H1 (cell line): ENCODE results near the gene PPP1R12B. TPM values are rescaled to one million over a fixed set of nuclear protein-coding genes. Genes with fewer than 3 reads are reported as not detected.

Experiments used
- CTCF ChIA-PET: fragments of 300-600 bp; sonication (Branson Sonifier 250); formaldehyde crosslinking; loops from one replicate; lab custom pipeline; 2021; ENCODE audit not compliant: partially characterized antibody; lab: Charles Lee
- POLR2A ChIA-PET: fragments of 300-600 bp; sonication (Branson Sonifier 250); formaldehyde crosslinking; loops from one replicate; lab custom pipeline; 2021; ENCODE audit warnings: inconsistent platforms; ENCODE audit not compliant: partially characterized antibody; lab: Charles Lee
- DNase-seq, 2 experiments: peaks; one replicate each; pipeline versions ENCODE4 v3.0.0 to v3.0.0-alpha.2; 2010 to 2022; ENCODE audit warnings: low spot score in 2 of 2, low read depth in 1 of 2, mixed read lengths in 1 of 2
- FAIRE-seq: peaks from 2 replicates; lab custom pipeline; 2011; peaks lifted over from hg19 to GRCh38; lab: Jason Lieb, UNC
- H2AFZ ChIP-seq: 2 replicates; pipeline ENCODE4 v1.8.1; 2012; ENCODE audit warnings: low read length, inconsistent platforms
- H2AK5ac ChIP-seq: 2 replicates; pipeline ENCODE4 v1.6.1; 2013; ENCODE audit warnings: low read depth, low read length
- H2BK120ac ChIP-seq: replicated peaks from 2 replicates; pipeline ENCODE3; 2013; ENCODE audit warnings: low read depth, low read length, inconsistent platforms
- H2BK12ac ChIP-seq: 2 replicates; pipeline ENCODE4 v1.6.1; 2013; ENCODE audit warnings: low read depth, low read length
- H2BK15ac ChIP-seq: 2 replicates; pipeline ENCODE4 v1.6.1; 2013; ENCODE audit warnings: low read length
- H2BK20ac ChIP-seq: 2 replicates; pipeline ENCODE4 v1.6.1; 2013; ENCODE audit warnings: low read length
- H2BK5ac ChIP-seq: 2 replicates; pipeline ENCODE4 v1.6.1; 2013; ENCODE audit warnings: low read depth, low read length
- H3K14ac ChIP-seq: 2 replicates; pipeline ENCODE4 v1.6.1; 2013; ENCODE audit warnings: inconsistent platforms; ENCODE audit not compliant: insufficient read length
- H3K18ac ChIP-seq: 2 replicates; pipeline ENCODE4 v1.6.1; 2013; ENCODE audit warnings: low read length; ENCODE audit errors: extremely low read depth
- H3K23ac ChIP-seq: 2 replicates; pipeline ENCODE4 v1.6.1; 2013; ENCODE audit warnings: inconsistent platforms; ENCODE audit not compliant: insufficient read length
- H3K23me2 ChIP-seq: 2 replicates; pipeline ENCODE4 v1.6.1; 2013; ENCODE audit warnings: low read depth, low read length
- H3K27ac ChIP-seq: 2 replicates; pipeline ENCODE4 v1.6.1; 2011; ENCODE audit warnings: low read depth, low read length, inconsistent platforms
- H3K27me3 ChIP-seq, 4 experiments: replicated peaks in 1 of 4; 1 replicate in 1 of 4; 2 replicates in 3 of 4; pipeline versions ENCODE4 v1.6.1 to v1.8.1; 2011 to 2013; ENCODE audit warnings: low read length in 3 of 4, mild to moderate bottlenecking in 3 of 4, inconsistent platforms in 2 of 4, mixed read lengths in 2 of 4, moderate library complexity in 1 of 4; ENCODE audit not compliant: control insufficient read depth in 3 of 4, insufficient read depth in 3 of 4; ENCODE audit errors: extremely low read depth in 1 of 4
- H3K36me3 ChIP-seq, 4 experiments: 2 replicates each; pipeline versions ENCODE4 v1.6.1 to v1.8.1; 2011 to 2013; ENCODE audit warnings: mild to moderate bottlenecking in 4 of 4, low read length in 3 of 4, moderate library complexity in 2 of 4, control low read depth in 1 of 4, inconsistent platforms in 1 of 4; ENCODE audit not compliant: insufficient read depth in 4 of 4, control insufficient read depth in 2 of 4
- H3K4ac ChIP-seq: replicated peaks from 2 replicates; pipeline ENCODE3; 2013; ENCODE audit warnings: low read length, low read depth, mixed read lengths, inconsistent platforms; ENCODE audit not compliant: insufficient read length
- H3K4me1 ChIP-seq, 4 experiments: replicated peaks in 1 of 4; 1 replicate in 1 of 4; 2 replicates in 3 of 4; pipeline versions ENCODE4 v1.6.1 to v1.8.1; 2011 to 2013; ENCODE audit warnings: low read length in 3 of 4, inconsistent platforms in 2 of 4, mixed read lengths in 1 of 4; ENCODE audit not compliant: insufficient read depth in 4 of 4, control insufficient read depth in 3 of 4
- H3K4me2 ChIP-seq, 2 experiments: 2 replicates each; pipeline versions ENCODE4 v1.6.1 to v1.8.1; 2011 to 2013; ENCODE audit warnings: low read depth in 2 of 2, low read length in 2 of 2, control low read depth in 1 of 2, inconsistent platforms in 1 of 2, mild to moderate bottlenecking in 1 of 2; ENCODE audit not compliant: insufficient read depth in 1 of 2
- H3K4me3 ChIP-seq, 4 experiments: fragments of 200-600, 300-600 bp in 1 of 4; sonication (generic), shearing (Covaris generic), sonication (Bioruptor Twin) in 1 of 4; 2 replicates each; pipeline versions ENCODE4 v1.5.1 to v1.8.1; 2011 to 2016; ENCODE audit warnings: low read length in 4 of 4, low read depth in 3 of 4, control low read depth in 2 of 4, inconsistent platforms in 2 of 4, mild to moderate bottlenecking in 2 of 4, mixed read lengths in 1 of 4, moderate library complexity in 1 of 4; ENCODE audit not compliant: insufficient read depth in 2 of 4; ENCODE audit errors: extremely low read depth in 1 of 4
- H3K56ac ChIP-seq: replicated peaks from 2 replicates; pipeline ENCODE3; 2013; ENCODE audit warnings: low read depth, mild to moderate bottlenecking, mixed read lengths, low read length, inconsistent platforms; ENCODE audit not compliant: insufficient read length
- H3K79me1 ChIP-seq: 2 replicates; pipeline ENCODE4 v1.6.1; 2013; ENCODE audit warnings: low read depth, low read length, control low read depth
- H3K79me2 ChIP-seq, 2 experiments: 2 replicates each; pipeline versions ENCODE4 v1.6.1 to v1.8.1; 2012 to 2013; ENCODE audit warnings: low read length in 2 of 2, mild to moderate bottlenecking in 2 of 2, inconsistent platforms in 1 of 2; ENCODE audit not compliant: insufficient read depth in 2 of 2, control insufficient read depth in 1 of 2
- H3K9ac ChIP-seq, 4 experiments: replicated peaks in 1 of 4; 1 replicate in 1 of 4; 2 replicates in 3 of 4; pipeline versions ENCODE4 v1.6.1 to v1.8.1; 2011 to 2013; ENCODE audit warnings: low read depth in 3 of 4, low read length in 3 of 4, control low read depth in 2 of 4, mild to moderate bottlenecking in 2 of 4, moderate library complexity in 2 of 4, inconsistent platforms in 1 of 4; ENCODE audit errors: extremely low read depth in 1 of 4
- H3K9me3 ChIP-seq, 2 experiments: 2 replicates each; pipeline versions ENCODE4 v1.6.1 to v1.8.1; 2012 to 2013; ENCODE audit warnings: mild to moderate bottlenecking in 2 of 2, moderate library complexity in 2 of 2, control low read depth in 1 of 2, inconsistent platforms in 1 of 2, low read depth in 1 of 2, low read length in 1 of 2, mixed read lengths in 1 of 2; ENCODE audit not compliant: insufficient read depth in 2 of 2
- H4K20me1 ChIP-seq, 2 experiments: replicated peaks in 1 of 2; 2 replicates each; pipeline versions ENCODE3 to v1.8.1; 2011 to 2013; ENCODE audit warnings: inconsistent platforms in 2 of 2, low read length in 2 of 2, mild to moderate bottlenecking in 1 of 2; ENCODE audit not compliant: insufficient read depth in 2 of 2, control insufficient read depth in 1 of 2
- H4K5ac ChIP-seq: 2 replicates; pipeline ENCODE4 v1.6.1; 2013; ENCODE audit warnings: low read length, low read depth, mixed read lengths, inconsistent platforms; ENCODE audit not compliant: insufficient read length
- H4K8ac ChIP-seq: 2 replicates; pipeline ENCODE4 v1.8.0; 2013; ENCODE audit warnings: mild to moderate bottlenecking, moderate library complexity, low read length, inconsistent platforms; ENCODE audit not compliant: insufficient read depth; ENCODE audit errors: extremely low read depth
- H4K91ac ChIP-seq: replicated peaks from 2 replicates; pipeline ENCODE3; 2013; ENCODE audit warnings: low read length, mixed read lengths, inconsistent platforms; ENCODE audit not compliant: insufficient read length
- CHD2 ChIP-seq: IDR thresholded peaks from 2 replicates; pipeline ENCODE4 v1.6.1; 2012; ENCODE audit warnings: low read length, improper control_type of control experiment
- CTBP2 ChIP-seq: IDR thresholded peaks from 2 replicates; pipeline ENCODE4 v1.7.0; 2011; ENCODE audit warnings: borderline replicate concordance, mild to moderate bottlenecking, moderate library complexity, mixed read lengths, low read length; ENCODE audit not compliant: insufficient read depth, insufficient read length
- EP300 ChIP-seq, 2 experiments: IDR thresholded peaks; 1 replicate in 1 of 2; 2 replicates in 1 of 2; pipeline ENCODE4 v1.6.1; 2011 to 2012; ENCODE audit warnings: low read depth in 2 of 2, low read length in 2 of 2, mild to moderate bottlenecking in 2 of 2, borderline replicate concordance in 1 of 2, inconsistent platforms in 1 of 2, moderate library complexity in 1 of 2
- GABPA ChIP-seq: IDR thresholded peaks from 2 replicates; pipeline ENCODE4 v1.6.1; 2011; ENCODE audit warnings: mild to moderate bottlenecking, low read length, moderate library complexity, borderline replicate concordance; ENCODE audit not compliant: insufficient read depth
- GTF2F1 ChIP-seq: IDR thresholded peaks from 2 replicates; pipeline ENCODE4 v1.6.1; 2012; ENCODE audit warnings: low read depth, low read length, improper control_type of control experiment, borderline replicate concordance
- HDAC6 ChIP-seq: IDR thresholded peaks from one replicate; pipeline ENCODE4 v1.7.1; 2012; ENCODE audit warnings: low read depth, mild to moderate bottlenecking, inconsistent platforms, low read length, moderate library complexity
- RBBP5 ChIP-seq: IDR thresholded peaks from 2 replicates; pipeline ENCODE4 v1.7.1; 2012; ENCODE audit warnings: low read depth, mild to moderate bottlenecking, inconsistent platforms, low read length, moderate library complexity, borderline replicate concordance
- RFX5 ChIP-seq: IDR thresholded peaks from 2 replicates; pipeline ENCODE4 v1.6.1; 2011; ENCODE audit warnings: low read depth, low read length, improper control_type of control experiment, borderline replicate concordance
- SAP30 ChIP-seq: fragments of 300-600 bp; sonication (generic); IDR thresholded peaks from 2 replicates; pipeline ENCODE4 v1.7.1; 2012; ENCODE audit warnings: low read length, moderate library complexity, mild to moderate bottlenecking, inconsistent platforms; ENCODE audit not compliant: insufficient read depth, insufficient replicate concordance
- SIN3A ChIP-seq, 2 experiments: IDR thresholded peaks in 1 of 2; conservative IDR thresholded peaks in 1 of 2; 2 replicates each; pipeline ENCODE4 v1.6.1; 2011 to 2012; ENCODE audit warnings: low read length in 2 of 2, improper control_type of control experiment in 1 of 2, low read depth in 1 of 2, mild to moderate bottlenecking in 1 of 2
- SRF ChIP-seq: IDR thresholded peaks from 2 replicates; pipeline ENCODE4 v1.6.1; 2011; ENCODE audit warnings: mild to moderate bottlenecking, low read depth, low read length, moderate library complexity
- SUZ12 ChIP-seq: fragments of 200-600 bp; sonication (generic); IDR thresholded peaks from 2 replicates; pipeline ENCODE4 v1.6.1; 2012; ENCODE audit warnings: mild to moderate bottlenecking, inconsistent platforms, low read length, moderate library complexity, mixed read lengths
- TAF1 ChIP-seq: IDR thresholded peaks from 2 replicates; pipeline ENCODE4 v1.6.1; 2011; ENCODE audit warnings: mild to moderate bottlenecking, low read depth, low read length
- YY1 ChIP-seq: IDR thresholded peaks from 2 replicates; pipeline ENCODE4 v1.6.1; 2011; ENCODE audit warnings: low read depth, mild to moderate bottlenecking, low read length
- WGBS, 2 experiments: shearing (Covaris generic) in 1 of 2; methylation state at CpG; one replicate each; pipeline versions ENCODE4 v1.1.6 to v1.1.7; 2013 to 2015; ENCODE audit warnings: low lambda C conversion rate in 2 of 2, mixed read lengths in 2 of 2, inconsistent platforms in 1 of 2, low coverage in 1 of 2, missing lambda C conversion rate in 1 of 2; ENCODE audit not compliant: insufficient replicate concordance in 2 of 2, insufficient coverage in 1 of 2, insufficient read length in 1 of 2; ENCODE audit errors: extremely low coverage in 1 of 2, missing lambda C conversion rate in 1 of 2; 5-methylcytosine and 5-hydroxymethylcytosine counted together
- polyA plus RNA-seq, 7 experiments: library from polyadenylated mRNA; depleted of rRNA in 3 of 7; stranded (reverse) in 5 of 7; unstranded in 2 of 7; fragments of >200 nt in 5 of 7; fragments of 200-250 nt in 2 of 7; gene quantifications; 1 replicate in 5 of 7; 2 replicates in 1 of 7; 4 replicates in 1 of 7; pipeline versions ENCODE4 v1.2.1 to v1.2.3, GENCODE V29; 2011 to 2013; ENCODE audit warnings: missing spikeins in 2 of 7, mixed read lengths in 2 of 7
- total RNA-seq: library from RNA; stranded (reverse); fragmentation: NEBNext Ultra II Directional; extraction: Animal tissue kit (Norgen Biotek cat#: 25700); gene quantifications from 2 replicates; pipeline ENCODE4 v1.2.1, GENCODE V29; 2021

Gene PPP1R12B
- total and polyA plus RNA-seq, 2 of the 8 experiments (the other 6 are each of a cell fraction or from before 2014, with no cell fraction given), result 7.9 to 18.7 TPM

DNA sequence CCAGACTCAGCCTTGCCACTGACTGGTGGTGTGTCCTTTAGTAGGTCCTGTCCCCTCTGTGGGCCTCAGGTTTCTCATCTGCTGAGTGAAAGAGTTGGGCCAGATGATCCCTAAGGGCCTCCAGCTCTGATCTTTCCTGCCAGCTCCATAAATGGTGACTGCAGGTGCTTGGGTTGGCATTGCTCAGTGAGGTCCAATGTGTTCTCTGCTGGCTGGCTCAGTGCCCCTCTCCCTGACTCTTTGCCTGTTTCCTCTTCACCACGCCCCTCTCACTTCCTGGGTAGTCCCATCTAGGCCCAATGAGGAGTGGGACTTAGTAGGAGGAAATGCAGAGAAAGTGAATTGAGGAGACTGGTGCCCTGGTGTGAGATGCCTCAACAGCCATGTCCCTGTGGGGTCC lies 43.3 kb upstream of the PPP1R12B start:
- H4K8ac ChIP-seq, result no peak overlapping the region
- H4K91ac ChIP-seq, result no peak overlapping the region
- no peaks in the 10 kb centered on the region for H3K79me1 ChIP-seq
- H3K4me3 ChIP-seq, result no peak overlapping the region
- no peak overlapping the region for H3K27ac ChIP-seq
- no peak overlapping the region for H3K23ac ChIP-seq
- no peak overlapping the region for H2BK5ac ChIP-seq
- no peak overlapping the region for H2AK5ac ChIP-seq
- no peaks in the 10 kb centered on the region for H3K23me2 ChIP-seq
- H2BK120ac ChIP-seq, result no peak overlapping the region
- H4K5ac ChIP-seq, result no peak overlapping the region
- H3K79me2 ChIP-seq, result no peaks in the 10 kb centered on the region
- no peak overlapping the region for H3K18ac ChIP-seq
- no peak overlapping the region for H2BK20ac ChIP-seq
- H3K56ac ChIP-seq, result no peak overlapping the region
- H3K4me2 ChIP-seq, result no peak overlapping the region
- no peaks in the 10 kb centered on the region; a peak in 1 of 7 replicates for H3K27me3 ChIP-seq
- CTCF ChIA-PET, result interaction anchor here (0.6 to 9.3 kb wide), 13 partner anchors 11 to 728 kb away, joined by 3 to 67 read pairs (median 7); partner anchors contain the start of gene LGR6
- POLR2A ChIA-PET, result no interaction called here
- FAIRE-seq (no peak), DNase-seq (no peak)
- WGBS, 2 experiments, result 86% methylated on average over 1 of the region's 1 CpG; no CpG with 5 or more reads in 1 of the 2 experiments
- H4K20me1 ChIP-seq, result no peaks in the 10 kb centered on the region
- H3K4ac ChIP-seq, result no peak overlapping the region
- H3K36me3 ChIP-seq, result no peaks in the 10 kb centered on the region
- no peaks in the 10 kb centered on the region; a peak in 1 of 4 replicates for H3K9me3 ChIP-seq
- no peak overlapping the region for H2AFZ ChIP-seq
- no peak overlapping the region for H2BK15ac ChIP-seq
- H2BK12ac ChIP-seq, result no peak overlapping the region
- no peaks in the 10 kb centered on the region for H3K4me1 ChIP-seq
- no peak overlapping the region for H3K14ac ChIP-seq
- H3K9ac ChIP-seq, result no peak overlapping the region
- TF ChIP-seq RFX5 (no peak), SRF (no peak), SAP30 (no peak), SUZ12 (no peak), HDAC6 (no peak), SIN3A (conservative IDR thresholded peaks at IDR 0.05 in 1 of 2, IDR thresholded peaks at IDR 0.05 in 1 of 2; ENCODE audit: low read depth in 1 of 2, low read length in 2 of 2) (no peak), TAF1 (no peak), GTF2F1 (no peak), EP300 (IDR thresholded peaks at IDR 0.05; ENCODE audit: borderline replicate concordance in 1 of 2, low read depth in 2 of 2, low read length in 2 of 2) (no peak), RBBP5 (no peak), CTBP2 (no peak), CHD2 (no peak), GABPA (no peak), YY1 (no peak)
